Lower lobe of right lung (tissue), 2 donors: ENCODE measurements around the gene GNAO1. TPM values are rescaled to one million over a fixed set of nuclear protein-coding genes. Genes with fewer than 3 reads are reported as not detected.

Source experiments
- ATAC-seq, 2 donors: fragments of 200-7000 bp; cut with Tn5 transposase; one replicate each; pipeline ENCODE4 v1.9.1; 2020 to 2022; ENCODE audit warnings: mild to moderate bottlenecking in 2 of 2, moderate library complexity in 2 of 2
- DNase-seq: peaks from one replicate; pipeline ENCODE4 v3.0.0-alpha.2; 2020
- H3K27ac ChIP-seq: fragments of 200-600 bp; one replicate; pipeline ENCODE4 v1.8.0; 2022
- H3K27me3 ChIP-seq: fragments of 200-600 bp; one replicate; pipeline ENCODE4 v1.8.0; 2022; ENCODE audit warnings: low read depth
- H3K36me3 ChIP-seq: fragments of 200-600 bp; one replicate; pipeline ENCODE4 v1.8.0; 2022; ENCODE audit warnings: mild to moderate bottlenecking
- H3K4me1 ChIP-seq: fragments of 200-600 bp; one replicate; pipeline ENCODE4 v1.8.0; 2022
- H3K4me3 ChIP-seq: fragments of 200-600 bp; one replicate; pipeline ENCODE4 v1.8.0; 2022; ENCODE audit warnings: mild to moderate bottlenecking
- H3K9me3 ChIP-seq: fragments of 200-600 bp; one replicate; pipeline ENCODE4 v1.8.0; 2022
- CTCF ChIP-seq: fragments of 200-600 bp; IDR thresholded peaks from one replicate; pipeline ENCODE4 v1.8.0; 2022; ENCODE audit warnings: antibody characterized with exemption, mild to moderate bottlenecking
- intact Hi-C: fragments of 100-400 bp; cut with DNase I; formaldehyde crosslinking; loops from one replicate; pipeline ENCODE4 v1.11.0; 2022
- total RNA-seq: library from RNA; stranded (reverse); fragmentation: NEBNext Ultra II Directional; extraction: Animal tissue kit (Norgen Biotek cat#: 25700); gene quantifications from one replicate; pipeline ENCODE4 v1.2.1, GENCODE V29; 2021
- donor health status: DM: no; HTN: yes; CAD: no; lungs with severe emphysema.

The GNAO1 gene
- total RNA-seq, 1 donor from 2014 or later, result 1.8 TPM

- no peak for TF ChIP-seq CTCF
- H3K9me3 ChIP-seq, result no peaks in the 10 kb centered on the region
- DNase-seq (no peak), ATAC-seq (no peak)
- no peak overlapping the region for H3K4me3 ChIP-seq
- no peak overlapping the region for H3K27ac ChIP-seq
- no peaks in the 10 kb centered on the region for H3K36me3 ChIP-seq
- H3K4me1 ChIP-seq, result peaks cover 3% of the 10 kb centered on the region
- intact Hi-C loops, result no loop called here
- H3K27me3 ChIP-seq, result peaks cover 23% of the 10 kb centered on the region
Observed at GRCh38 chr16:56198006-56198754, 6.9 kb downstream of the GNAO1 start.

DNA sequence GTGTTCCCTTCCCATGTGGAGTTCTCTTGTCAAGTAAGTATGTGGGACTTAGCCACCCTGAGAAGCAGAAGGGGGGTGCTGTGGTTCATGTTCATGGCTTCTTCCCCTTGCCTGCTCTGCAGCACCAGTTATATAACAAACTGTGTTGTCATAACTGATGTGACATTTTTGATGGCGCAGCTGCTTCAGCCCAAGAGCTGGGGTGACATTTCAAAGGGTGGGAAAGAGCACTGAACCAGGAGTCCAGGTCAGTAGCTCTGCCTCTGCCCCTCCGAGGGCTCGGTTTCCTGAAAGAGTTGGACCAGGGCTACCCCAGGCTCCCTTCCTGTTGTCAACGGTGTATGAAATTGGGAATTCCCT lies 7.4 kb downstream of the GNAO1 start:
- Histone ChIP-seq H3K4me1 (peaks cover 3% of the 10 kb centered on the region), H3K9me3 (no peaks in the 10 kb centered on the region), H3K27me3 (peaks cover 17% of the 10 kb centered on the region), H3K27ac (no peak overlapping the region), H3K36me3 (no peaks in the 10 kb centered on the region), H3K4me3 (no peak overlapping the region)
- TF ChIP-seq CTCF, result no peak
- intact Hi-C loops, result no loop called here
- DNase-seq, result no peak
- ATAC-seq, result no peak

GRCh38 chr16:56199164-56199563 lies 7.9 kb downstream of the GNAO1 start:
- H3K27me3 ChIP-seq, result peaks cover 13% of the 10 kb centered on the region
- peaks cover 3% of the 10 kb centered on the region for H3K4me1 ChIP-seq
- H3K4me3 ChIP-seq, result no peak overlapping the region
- TF ChIP-seq CTCF, result no peak
- H3K9me3 ChIP-seq, result no peaks in the 10 kb centered on the region
- intact Hi-C loops, result no loop called here
- H3K36me3 ChIP-seq, result no peaks in the 10 kb centered on the region
- ATAC-seq, result no peak
- no peak overlapping the region for H3K27ac ChIP-seq
- no peak for DNase-seq

- no peaks in the 10 kb centered on the region for H3K9me3 ChIP-seq
- H3K27me3 ChIP-seq, result no peaks in the 10 kb centered on the region
- H3K27ac ChIP-seq, result no peak overlapping the region
- H3K36me3 ChIP-seq, result no peaks in the 10 kb centered on the region
- no peak for TF ChIP-seq CTCF
- DNase-seq, result no peak
- no peak overlapping the region for H3K4me3 ChIP-seq
- no peaks in the 10 kb centered on the region for H3K4me1 ChIP-seq
- intact Hi-C loops, result no loop called here
- no peak for ATAC-seq
Observed at GRCh38 chr16:56201030-56201429, 9.7 kb downstream of the GNAO1 start.

GRCh38 chr16:56202036-56202435 lies 10.7 kb downstream of the GNAO1 start:
- ATAC-seq, result no peak
- no peak for TF ChIP-seq CTCF
- no peak overlapping the region for H3K27ac ChIP-seq
- intact Hi-C loops, result no loop called here
- no peak for DNase-seq
- no peaks in the 10 kb centered on the region for H3K9me3 ChIP-seq
- H3K36me3 ChIP-seq, result no peaks in the 10 kb centered on the region
- no peaks in the 10 kb centered on the region for H3K27me3 ChIP-seq
- H3K4me1 ChIP-seq, result no peaks in the 10 kb centered on the region
- no peak overlapping the region for H3K4me3 ChIP-seq
